ENCODE measurements around the gene TRPM4.

Gene TRPM4

DNA sequence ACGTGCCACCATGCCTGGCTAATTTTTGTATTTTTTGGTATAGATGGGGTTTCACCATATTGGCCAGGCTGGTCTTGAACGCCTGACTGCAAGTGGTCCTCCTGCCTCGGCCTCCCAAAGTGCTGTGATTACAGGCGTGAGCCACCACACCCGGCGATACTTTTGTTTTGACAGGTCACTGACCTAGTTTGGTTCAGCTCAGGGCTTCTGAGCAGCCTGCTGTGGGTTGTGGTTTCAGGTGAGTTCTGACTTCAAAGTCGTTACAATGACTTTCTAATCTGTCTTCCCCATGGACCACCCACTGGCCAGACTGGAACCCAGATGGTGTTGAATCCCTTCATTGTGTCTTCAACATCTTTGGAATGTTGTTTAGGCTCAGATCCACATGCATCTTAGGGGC lies 73.8 kb downstream of the TRPM4 start:
- DNase-seq (ENCODE audit: low read depth, low spot score), result no peak

DNA sequence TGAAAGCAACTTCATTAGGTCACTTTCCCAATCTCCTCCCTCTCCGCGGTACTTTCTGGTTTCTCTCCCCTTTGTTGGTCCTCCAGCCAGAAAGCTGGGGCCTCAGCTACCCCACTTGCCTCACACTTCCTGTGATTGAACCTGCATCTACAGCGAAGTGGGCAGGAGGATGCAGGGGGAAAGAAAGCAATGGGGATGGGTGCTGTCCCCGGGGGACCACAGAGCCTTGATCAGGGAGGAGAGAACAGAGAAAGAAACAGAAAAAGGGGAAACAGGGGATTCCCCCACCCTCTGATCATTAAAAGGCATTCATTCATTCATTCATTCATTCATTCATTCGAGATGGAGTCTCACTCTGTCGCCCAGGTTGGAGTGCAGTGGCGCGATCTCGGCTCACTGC lies 74.2 kb downstream of the TRPM4 start:
- DNase-seq (ENCODE audit: low read depth, low spot score), result no peak

- no peak for DNase-seq (ENCODE audit: low read depth, low spot score)
Observed at GRCh38 chr19:49233163-49233562, 75.6 kb downstream of the TRPM4 start.

DNA sequence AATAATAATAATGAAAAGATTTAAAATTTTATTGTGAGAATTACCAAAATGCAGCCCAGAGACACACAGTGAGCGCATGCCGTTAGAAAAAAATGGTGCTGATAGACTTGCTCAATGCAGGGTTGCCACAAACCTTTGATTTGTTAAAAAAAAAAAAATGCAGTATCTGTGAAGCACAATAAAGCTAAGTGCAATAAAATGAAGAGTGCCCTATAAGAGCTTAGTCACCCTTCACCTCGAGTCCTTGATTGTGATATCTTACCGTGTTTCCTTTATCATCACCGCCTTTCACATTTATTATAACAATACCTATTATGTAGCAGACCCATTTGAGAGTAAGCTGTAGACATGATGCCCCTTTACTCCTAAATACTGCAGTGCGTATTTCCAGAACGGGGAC lies 84.2 kb downstream of the TRPM4 start:
- no peak for DNase-seq (ENCODE audit: low read depth, low spot score)

GRCh38 chr19:49243129-49243528 lies 85.5 kb downstream of the TRPM4 start:
- no peak for DNase-seq (ENCODE audit: low read depth, low spot score)

GRCh38 chr19:49243726-49244125 lies 86.1 kb downstream of the TRPM4 start:
- no peak for DNase-seq (ENCODE audit: low read depth, low spot score)

- no peak for DNase-seq (ENCODE audit: low read depth, low spot score)
Observed at GRCh38 chr19:49244256-49244655, 86.7 kb downstream of the TRPM4 start.

DNA sequence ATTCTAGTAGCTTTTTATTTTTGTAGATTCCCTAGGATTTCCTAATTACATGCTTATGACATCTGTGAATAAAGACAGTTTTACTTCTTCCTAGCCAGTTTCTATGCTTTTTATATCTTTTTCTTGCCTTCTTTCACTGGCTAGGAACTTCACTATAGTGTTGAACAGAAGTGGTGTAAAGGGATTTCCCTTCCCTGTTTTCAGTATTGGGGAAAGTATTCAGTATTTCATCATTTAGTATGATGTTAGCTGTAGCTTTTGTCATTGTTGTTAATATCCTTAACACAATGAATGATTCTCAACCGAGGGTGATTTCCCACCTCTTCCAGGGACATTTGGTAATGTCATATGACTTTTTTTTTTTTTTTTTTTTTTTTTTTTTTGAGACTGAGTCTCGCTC lies 90.1 kb downstream of the TRPM4 start:
- no peak for DNase-seq (ENCODE audit: low read depth, low spot score)

DNA sequence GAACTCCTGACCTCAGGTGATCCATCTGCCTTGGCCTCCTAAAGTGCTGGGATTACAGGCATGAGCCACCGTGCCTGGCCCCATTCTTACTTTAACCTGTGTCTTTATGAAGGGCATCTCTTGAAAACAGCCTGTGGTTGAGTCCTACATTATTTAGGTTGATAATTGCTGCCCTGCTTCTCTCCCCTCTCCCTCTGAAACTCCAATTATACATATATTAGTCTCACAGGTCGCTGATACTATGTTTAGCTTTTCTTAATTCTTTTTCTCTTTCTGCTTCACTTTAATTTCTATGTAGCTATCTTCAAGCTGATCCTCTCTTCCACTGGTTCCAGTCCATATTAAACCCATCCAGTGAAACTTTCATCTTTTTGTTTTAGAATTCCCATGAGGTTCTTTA lies 92.3 kb downstream of the TRPM4 start:
- no peak for DNase-seq (ENCODE audit: low read depth, low spot score)

DNA sequence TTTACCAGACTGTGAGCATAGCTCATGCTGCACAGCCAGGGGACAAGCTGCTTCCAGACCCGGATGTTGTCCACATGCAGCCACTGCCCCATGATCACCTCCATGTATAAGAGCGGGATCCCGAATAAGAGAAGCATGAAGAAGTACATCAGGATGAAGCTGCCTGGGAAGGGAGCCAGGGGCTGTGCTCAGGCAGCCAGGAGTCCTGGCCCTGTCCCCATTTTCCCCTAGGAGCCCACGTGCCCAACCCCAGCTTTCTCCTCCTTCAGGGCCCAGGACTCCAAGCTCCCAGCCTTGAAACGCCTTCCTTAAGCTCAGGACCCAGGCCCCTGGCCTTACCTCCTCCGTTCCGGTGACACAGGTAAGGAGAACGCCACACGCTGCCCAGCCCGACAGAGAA lies 98.1 kb downstream of the TRPM4 start:
- DNase-seq (ENCODE audit: low read depth, low spot score), result no peak

DNA sequence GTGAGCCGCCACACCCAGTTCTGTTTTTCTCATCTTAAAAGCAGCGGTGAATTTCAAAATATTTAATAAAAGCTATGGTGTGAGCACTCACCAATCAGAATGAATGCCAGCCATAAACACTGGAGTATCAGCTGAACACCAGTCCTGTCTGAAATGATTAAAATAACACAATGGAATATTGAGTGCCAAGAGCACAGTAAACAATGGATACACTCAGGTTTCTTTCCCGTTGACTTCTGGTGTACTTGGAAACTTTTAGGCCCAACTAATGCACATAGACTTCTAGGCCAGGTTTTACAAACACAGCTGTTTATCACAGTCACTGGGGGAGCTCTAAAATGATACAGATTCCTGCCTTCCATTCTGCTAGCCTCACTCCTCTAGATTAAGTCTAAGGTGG lies 99.1 kb downstream of the TRPM4 start:
- DNase-seq (ENCODE audit: low read depth, low spot score), result no peak
